ENCODE results near the gene NTM.

DNA sequence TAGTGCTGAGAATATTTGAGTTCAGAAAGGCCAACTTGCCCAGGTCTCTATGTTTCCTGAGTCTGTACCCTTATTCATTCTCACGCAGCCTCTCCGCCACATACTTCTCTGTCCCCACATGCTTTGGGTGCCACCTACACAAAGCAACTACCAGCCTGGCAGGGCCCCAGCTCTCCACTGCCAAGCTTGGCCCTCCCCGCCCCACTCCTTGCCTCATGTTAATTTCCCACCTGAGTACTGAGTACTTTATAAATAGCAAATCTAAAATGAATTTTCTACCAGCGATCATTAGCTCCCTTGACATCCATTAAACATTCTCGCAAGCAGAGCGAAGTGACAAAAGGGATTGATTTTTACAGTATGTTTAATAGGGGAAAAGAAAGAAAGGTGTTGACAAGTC lies 20.8 kb downstream of the NTM start:
- TF ChIP-seq POLR2AphosphoS5 (IDR thresholded peaks at IDR 0.05; ENCODE audit: borderline replicate concordance, low read depth, low read length) = no peak
- no peak for TF ChIP-seq EZH2 (IDR thresholded peaks at IDR 0.05)
- TF ChIP-seq FOXP2 (optimal IDR thresholded peaks at IDR 0.05; ENCODE audit: control extremely low read depth, extremely low read length, insufficient read depth) = no peak
